Thoracic aorta (tissue), 2 donors: ENCODE measurements around the gene PDE6B. TPM values are rescaled to one million over a fixed set of nuclear protein-coding genes. Genes with fewer than 3 reads are reported as not detected.

Experiments
- ATAC-seq: fragments of 150-250 bp; one replicate; pipeline ENCODE4 v1.8.0; 2017; ENCODE audit warnings: low read depth; ENCODE audit not compliant: insufficient number of reproducible peaks, low FRiP score
- DNase-seq: peaks from one replicate; pipeline ENCODE4 v3.0.0-alpha.2; 2020; ENCODE audit warnings: low spot score
- H3K27ac ChIP-seq, 2 donors: fragments of 200-600 bp; sonication (generic); 1 replicate in 1 of 2; 2 replicates in 1 of 2; pipeline ENCODE4 v1.5.1; 2016; ENCODE audit warnings: mild to moderate bottlenecking in 2 of 2, moderate library complexity in 2 of 2
- H3K27me3 ChIP-seq: fragments of 200-600 bp; sonication (generic); replicated peaks from 2 replicates; pipeline ENCODE4 v1.6.0; 2016; ENCODE audit warnings: mild to moderate bottlenecking; ENCODE audit not compliant: insufficient read depth
- H3K36me3 ChIP-seq: fragments of 200-600 bp; sonication (generic); one replicate; pipeline ENCODE4 v1.5.1; 2016
- H3K4me1 ChIP-seq, 2 donors: fragments of 200-600 bp; sonication (generic); 1 replicate in 1 of 2; 2 replicates in 1 of 2; pipeline versions ENCODE4 v1.5.1 to v1.6.0; 2016; ENCODE audit warnings: low read depth in 2 of 2, mild to moderate bottlenecking in 1 of 2; ENCODE audit not compliant: control insufficient read depth in 1 of 2
- H3K4me3 ChIP-seq: fragments of 200-600 bp; sonication (generic); 2 replicates; pipeline ENCODE4 v1.5.1; 2016; ENCODE audit warnings: mild to moderate bottlenecking
- H3K9me3 ChIP-seq: fragments of 200-600 bp; sonication (generic); 2 replicates; pipeline ENCODE4 v1.5.1; 2016
- CTCF ChIP-seq: fragments of 200-600 bp; sonication (generic); IDR thresholded peaks from one replicate; pipeline ENCODE4 v1.5.1; 2019; ENCODE audit warnings: antibody characterized with exemption
- total RNA-seq, 2 donors: library from RNA; depleted of rRNA; stranded (reverse); fragments of >200 nt; gene quantifications; one replicate each; pipeline versions ENCODE4 v1.1.0 to v1.2.3, GENCODE V29; 2016

Gene PDE6B
- total RNA-seq, 2 donors from 2014 or later = 1.8 to 3.6 TPM

GRCh38 chr4:610411-611261 lies 14.7 kb upstream of the PDE6B start:
- H3K36me3 ChIP-seq = no peaks in the 10 kb centered on the region
- no peaks in the 10 kb centered on the region for H3K4me1 ChIP-seq
- DNase-seq = no peak
- H3K27ac ChIP-seq = no peak overlapping the region
- no peaks in the 10 kb centered on the region for H3K27me3 ChIP-seq
- no peak for TF ChIP-seq CTCF
- no peak overlapping the region for H3K4me3 ChIP-seq
- ATAC-seq = no peak
- no peaks in the 10 kb centered on the region for H3K9me3 ChIP-seq

GRCh38 chr4:612052-612748 lies 13.2 kb upstream of the PDE6B start:
- H3K4me3 ChIP-seq = no peak overlapping the region
- DNase-seq = no peak
- ATAC-seq = no peak
- H3K27me3 ChIP-seq = no peaks in the 10 kb centered on the region
- H3K36me3 ChIP-seq = no peaks in the 10 kb centered on the region
- H3K4me1 ChIP-seq = no peaks in the 10 kb centered on the region
- H3K9me3 ChIP-seq = no peaks in the 10 kb centered on the region
- H3K27ac ChIP-seq = no peak overlapping the region
- TF ChIP-seq CTCF = no peak

DNA sequence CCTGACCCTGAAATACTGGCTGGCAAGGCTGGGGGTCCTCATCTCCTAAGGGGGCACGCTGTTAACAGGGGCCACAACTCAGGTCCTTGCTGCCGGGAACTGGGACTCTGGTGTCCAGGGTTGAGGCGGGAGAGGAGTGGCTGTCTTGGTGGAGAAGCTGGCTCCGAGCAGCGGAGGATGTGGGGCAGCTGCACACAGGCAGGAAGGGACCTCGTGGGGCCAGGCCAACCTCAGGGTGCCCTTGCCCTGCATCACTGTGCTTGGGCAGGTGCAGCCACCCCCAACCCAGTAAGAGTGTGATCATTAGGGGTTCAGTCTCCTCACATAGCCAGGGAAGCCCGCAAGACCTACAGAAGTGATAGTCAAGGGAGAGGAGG lies 12.6 kb upstream of the PDE6B start:
- no peak overlapping the region for H3K4me3 ChIP-seq
- H3K36me3 ChIP-seq = no peaks in the 10 kb centered on the region
- DNase-seq (no peak), ATAC-seq (no peak)
- no peaks in the 10 kb centered on the region for H3K4me1 ChIP-seq
- no peak overlapping the region for H3K27ac ChIP-seq
- TF ChIP-seq CTCF = no peak
- no peaks in the 10 kb centered on the region for H3K9me3 ChIP-seq
- H3K27me3 ChIP-seq = no peaks in the 10 kb centered on the region

DNA sequence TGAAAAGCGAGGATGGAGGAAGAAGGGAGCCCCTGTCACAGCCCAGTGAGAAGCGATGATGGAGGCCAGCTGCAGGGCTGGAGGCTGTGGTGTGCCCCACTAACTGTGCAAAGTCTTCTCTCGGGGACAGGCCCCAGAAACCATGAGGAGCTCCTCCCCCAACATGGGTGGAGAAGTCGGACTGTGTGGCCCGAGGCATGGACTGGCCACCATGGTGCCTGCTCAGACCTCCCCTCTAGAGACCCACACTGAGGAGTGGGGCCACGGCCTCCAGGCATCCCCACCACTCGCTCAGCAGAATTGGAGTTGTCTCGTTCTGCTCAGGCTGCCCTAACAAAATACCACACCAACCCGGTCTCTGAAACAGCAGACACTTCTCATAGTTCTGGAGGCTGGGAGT lies 12.2 kb upstream of the PDE6B start:
- DNase-seq (no peak), ATAC-seq (no peak)
- no peak overlapping the region for H3K4me3 ChIP-seq
- no peak for TF ChIP-seq CTCF
- no peaks in the 10 kb centered on the region for H3K9me3 ChIP-seq
- no peaks in the 10 kb centered on the region for H3K36me3 ChIP-seq
- H3K4me1 ChIP-seq = no peaks in the 10 kb centered on the region
- H3K27ac ChIP-seq = no peak overlapping the region
- H3K27me3 ChIP-seq = no peaks in the 10 kb centered on the region

- Histone ChIP-seq H3K27ac (no peak overlapping the region), H3K27me3 (no peaks in the 10 kb centered on the region), H3K36me3 (no peaks in the 10 kb centered on the region), H3K4me1 (no peaks in the 10 kb centered on the region), H3K4me3 (no peak overlapping the region), H3K9me3 (no peaks in the 10 kb centered on the region)
- no peak for ATAC-seq
- TF ChIP-seq CTCF = no peak
- no peak for DNase-seq
These were observed 9.3 kb upstream of the PDE6B start for GRCh38 chr4:616091-616490.
